ENCODE measurements around the gene USP13.

Gene USP13

DNA sequence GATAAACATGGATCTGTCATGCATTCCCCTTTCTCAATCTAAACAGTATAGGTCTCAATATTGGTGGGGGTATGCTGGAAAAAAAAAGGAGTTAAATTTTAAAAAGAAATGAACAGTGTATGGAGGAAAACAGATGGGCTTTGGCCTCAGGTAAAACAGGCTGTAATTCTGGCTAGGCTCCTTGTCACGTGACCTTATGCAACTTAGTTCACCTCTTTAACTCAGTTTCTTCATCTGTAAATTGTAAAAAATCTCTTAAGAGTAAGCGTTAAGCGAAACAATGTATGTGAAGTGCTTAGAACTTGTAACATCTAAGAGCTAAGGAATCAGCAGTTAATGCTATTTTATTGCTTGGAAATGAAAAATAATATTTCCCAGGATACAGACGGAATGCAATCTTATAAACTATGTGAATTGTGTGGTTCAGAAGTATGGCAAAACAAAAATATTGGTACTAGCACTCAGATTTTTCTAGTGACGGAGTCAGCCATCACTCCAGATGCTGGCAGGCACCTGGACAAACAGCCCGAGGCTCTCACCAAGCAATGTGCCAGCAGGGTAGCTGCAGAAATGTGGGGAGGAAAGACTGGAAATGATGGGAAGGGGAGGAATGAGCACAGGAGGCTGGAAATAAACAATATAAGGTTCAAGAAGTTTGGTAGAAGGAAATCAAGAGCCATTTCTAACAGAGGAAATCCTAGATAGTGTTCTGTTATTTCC is 172.8 kb downstream of the USP13 start:
- TF ChIP-seq, protein P1, sequence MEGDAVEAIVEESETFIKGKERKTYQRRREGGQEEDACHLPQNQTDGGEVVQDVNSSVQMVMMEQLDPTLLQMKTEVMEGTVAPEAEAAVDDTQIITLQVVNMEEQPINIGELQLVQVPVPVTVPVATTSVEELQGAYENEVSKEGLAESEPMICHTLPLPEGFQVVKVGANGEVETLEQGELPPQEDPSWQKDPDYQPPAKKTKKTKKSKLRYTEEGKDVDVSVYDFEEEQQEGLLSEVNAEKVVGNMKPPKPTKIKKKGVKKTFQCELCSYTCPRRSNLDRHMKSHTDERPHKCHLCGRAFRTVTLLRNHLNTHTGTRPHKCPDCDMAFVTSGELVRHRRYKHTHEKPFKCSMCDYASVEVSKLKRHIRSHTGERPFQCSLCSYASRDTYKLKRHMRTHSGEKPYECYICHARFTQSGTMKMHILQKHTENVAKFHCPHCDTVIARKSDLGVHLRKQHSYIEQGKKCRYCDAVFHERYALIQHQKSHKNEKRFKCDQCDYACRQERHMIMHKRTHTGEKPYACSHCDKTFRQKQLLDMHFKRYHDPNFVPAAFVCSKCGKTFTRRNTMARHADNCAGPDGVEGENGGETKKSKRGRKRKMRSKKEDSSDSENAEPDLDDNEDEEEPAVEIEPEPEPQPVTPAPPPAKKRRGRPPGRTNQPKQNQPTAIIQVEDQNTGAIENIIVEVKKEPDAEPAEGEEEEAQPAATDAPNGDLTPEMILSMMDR (conservative IDR thresholded peaks at IDR 0.05; ENCODE audit: low read depth, low read length): no peak
- Histone ChIP-seq H3K27ac (no peak overlapping the region), H3K4me3 (IDR thresholded peaks at IDR 0.05; ENCODE audit: insufficient read depth, low read depth, low read length) (no peak overlapping the region), H3K36me3 (ENCODE audit: insufficient read depth) (no peaks in the 10 kb centered on the region), H3K79me2 (ENCODE audit: insufficient read depth, low read depth) (no peaks in the 10 kb centered on the region), H3K27me3 (ENCODE audit: insufficient read depth, low read depth) (no peaks in the 10 kb centered on the region), H2AFZ (ENCODE audit: low read depth) (no peak overlapping the region), H3K9ac (no peak overlapping the region), H3K4me2 (no peak overlapping the region), H3K4me1 (ENCODE audit: low read depth, poor library complexity, severe bottlenecking) (no peaks in the 10 kb centered on the region), H4K20me1 (ENCODE audit: insufficient read depth) (no peaks in the 10 kb centered on the region)

DNA sequence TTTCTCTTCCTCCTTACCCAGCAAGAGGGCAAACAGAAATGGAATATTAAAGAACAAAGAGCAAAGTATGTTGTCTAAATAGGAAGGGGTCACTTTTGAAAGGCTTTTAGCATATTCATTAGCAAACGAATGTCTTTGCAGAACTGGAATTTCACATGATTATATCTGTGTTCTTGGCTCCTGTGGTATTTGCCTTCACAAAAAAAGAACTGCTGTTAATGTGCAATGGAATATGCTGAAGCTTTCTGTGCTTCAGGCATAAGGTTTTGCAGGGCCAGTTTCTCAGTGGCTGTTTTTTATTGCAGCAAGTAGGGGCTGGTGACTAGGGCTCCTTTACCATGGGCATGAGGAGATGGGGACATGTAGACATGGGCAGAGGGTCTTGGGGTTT is 173.4 kb downstream of the USP13 start:
- Histone ChIP-seq H2AFZ (ENCODE audit: low read depth) (no peak overlapping the region), H3K27ac (no peak overlapping the region), H3K27me3 (ENCODE audit: insufficient read depth, low read depth) (no peaks in the 10 kb centered on the region), H3K36me3 (ENCODE audit: insufficient read depth) (no peaks in the 10 kb centered on the region), H3K9ac (no peak overlapping the region), H3K4me2 (no peak overlapping the region), H3K4me3 (IDR thresholded peaks at IDR 0.05; ENCODE audit: insufficient read depth, low read depth, low read length) (no peak overlapping the region), H4K20me1 (ENCODE audit: insufficient read depth) (no peaks in the 10 kb centered on the region), H3K79me2 (ENCODE audit: insufficient read depth, low read depth) (no peaks in the 10 kb centered on the region), H3K4me1 (ENCODE audit: low read depth, poor library complexity, severe bottlenecking) (no peaks in the 10 kb centered on the region)
- TF ChIP-seq, protein P1 (conservative IDR thresholded peaks at IDR 0.05; ENCODE audit: low read depth, low read length): no peak

DNA sequence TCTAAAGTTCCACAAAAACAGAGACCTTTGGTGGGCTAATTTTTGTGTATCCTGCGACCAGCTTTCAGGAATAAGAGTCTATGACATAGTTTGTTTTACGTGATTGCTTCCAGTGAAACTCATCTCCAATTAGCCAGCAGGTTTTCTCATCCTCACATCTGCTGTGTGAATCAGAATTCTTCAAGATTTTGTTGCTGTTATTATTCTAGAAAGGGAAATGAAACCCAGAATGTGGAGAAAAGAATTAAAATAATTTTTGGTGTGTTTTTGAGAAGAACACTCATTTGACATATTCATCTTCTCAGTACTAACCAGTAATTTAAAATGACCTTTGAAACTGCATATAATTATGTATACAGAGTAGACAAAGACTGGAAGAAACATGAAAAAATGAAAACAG is 175.9 kb downstream of the USP13 start:
- no peak overlapping the region for H3K9ac ChIP-seq
- TF ChIP-seq, protein P1 (conservative IDR thresholded peaks at IDR 0.05; ENCODE audit: low read depth, low read length): no peak
- H3K27ac ChIP-seq: no peak overlapping the region
- no peaks in the 10 kb centered on the region for H3K4me1 ChIP-seq (ENCODE audit: low read depth, poor library complexity, severe bottlenecking)
- H3K79me2 ChIP-seq (ENCODE audit: insufficient read depth, low read depth): no peaks in the 10 kb centered on the region
- no peak overlapping the region for H3K4me2 ChIP-seq
- no peak overlapping the region for H3K4me3 ChIP-seq (IDR thresholded peaks at IDR 0.05; ENCODE audit: insufficient read depth, low read depth, low read length)
- H4K20me1 ChIP-seq (ENCODE audit: insufficient read depth): no peaks in the 10 kb centered on the region
- no peaks in the 10 kb centered on the region for H3K27me3 ChIP-seq (ENCODE audit: insufficient read depth, low read depth)
- no peak overlapping the region for H2AFZ ChIP-seq (ENCODE audit: low read depth)
- no peaks in the 10 kb centered on the region for H3K36me3 ChIP-seq (ENCODE audit: insufficient read depth)

DNA sequence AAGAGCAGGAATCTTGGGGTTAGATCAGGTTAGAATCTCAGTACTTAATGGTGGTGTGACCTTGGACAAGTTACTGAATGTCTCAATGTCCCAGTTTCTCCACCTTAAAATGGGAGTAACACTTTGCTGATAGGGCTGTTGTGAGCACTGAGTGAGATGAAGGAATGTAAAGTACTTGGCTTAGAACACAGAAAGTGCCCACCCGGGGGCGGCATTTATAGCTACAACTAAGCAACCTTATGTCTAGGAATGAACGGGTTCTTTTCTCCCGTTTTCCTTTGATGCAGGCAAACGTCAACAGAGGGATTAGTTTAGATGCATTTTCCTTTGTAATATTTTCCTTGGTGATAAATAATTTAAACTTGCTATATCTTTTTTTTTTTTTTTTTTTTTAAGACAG is 176.6 kb downstream of the USP13 start:
- H3K36me3 ChIP-seq (ENCODE audit: insufficient read depth): no peaks in the 10 kb centered on the region
- H2AFZ ChIP-seq (ENCODE audit: low read depth): no peak overlapping the region
- H3K4me3 ChIP-seq (IDR thresholded peaks at IDR 0.05; ENCODE audit: insufficient read depth, low read depth, low read length): no peak overlapping the region
- no peaks in the 10 kb centered on the region for H4K20me1 ChIP-seq (ENCODE audit: insufficient read depth)
- TF ChIP-seq, protein P1 (conservative IDR thresholded peaks at IDR 0.05; ENCODE audit: low read depth, low read length): no peak
- H3K27ac ChIP-seq: no peak overlapping the region
- no peaks in the 10 kb centered on the region for H3K79me2 ChIP-seq (ENCODE audit: insufficient read depth, low read depth)
- H3K4me2 ChIP-seq: no peak overlapping the region
- no peaks in the 10 kb centered on the region for H3K27me3 ChIP-seq (ENCODE audit: insufficient read depth, low read depth)
- no peaks in the 10 kb centered on the region for H3K4me1 ChIP-seq (ENCODE audit: low read depth, poor library complexity, severe bottlenecking)
- H3K9ac ChIP-seq: no peak overlapping the region
